H9 (cell line): ENCODE results near the gene ENG. TPM values are rescaled to one million over a fixed set of nuclear protein-coding genes. Genes with fewer than 3 reads are reported as not detected.

ENCODE experiments used
- DNase-seq: peaks from one replicate; pipeline ENCODE4 v3.0.0-alpha.2; 2017
- H2AFZ ChIP-seq: one replicate; pipeline ENCODE4 v1.6.1; 2013; ENCODE audit warnings: mild to moderate bottlenecking, low read length, control low read depth, moderate library complexity
- H2AK5ac ChIP-seq: 2 replicates; pipeline ENCODE4 v1.6.1; 2013; ENCODE audit warnings: low read length, control low read depth, mixed read lengths; ENCODE audit not compliant: insufficient read length
- H2BK120ac ChIP-seq: one replicate; pipeline ENCODE4 v1.6.1; 2013; ENCODE audit warnings: low read depth, mild to moderate bottlenecking, low read length, control low read depth, inconsistent platforms; ENCODE audit not compliant: poor library complexity, severe bottlenecking
- H2BK12ac ChIP-seq: 2 replicates; pipeline ENCODE4 v1.6.1; 2013; ENCODE audit warnings: low read length, control low read depth, mixed read lengths, low read depth; ENCODE audit not compliant: insufficient read length
- H2BK15ac ChIP-seq: 2 replicates; pipeline ENCODE4 v1.6.1; 2013; ENCODE audit warnings: low read depth, low read length, control low read depth
- H2BK20ac ChIP-seq: one replicate; pipeline ENCODE4 v1.6.1; 2013; ENCODE audit warnings: low read depth, mild to moderate bottlenecking, low read length, control low read depth, inconsistent platforms; ENCODE audit not compliant: poor library complexity, severe bottlenecking
- H2BK5ac ChIP-seq: 2 replicates; pipeline ENCODE4 v1.6.1; 2013; ENCODE audit warnings: low read length, control low read depth, mixed read lengths; ENCODE audit not compliant: insufficient read length
- H3K14ac ChIP-seq: 2 replicates; pipeline ENCODE4 v1.6.1; 2013; ENCODE audit warnings: low read length, control low read depth; ENCODE audit not compliant: insufficient read depth
- H3K18ac ChIP-seq: 2 replicates; pipeline ENCODE4 v1.6.1; 2013; ENCODE audit warnings: low read depth, mild to moderate bottlenecking, mixed read lengths, low read length, control low read depth; ENCODE audit not compliant: insufficient read length
- H3K23ac ChIP-seq: 2 replicates; pipeline ENCODE4 v1.6.1; 2013; ENCODE audit warnings: low read length, control low read depth, mixed read lengths, low read depth; ENCODE audit not compliant: insufficient read length
- H3K23me2 ChIP-seq: 2 replicates; pipeline ENCODE4 v1.6.1; 2013; ENCODE audit warnings: low read depth, mild to moderate bottlenecking, mixed read lengths, low read length, control low read depth; ENCODE audit not compliant: insufficient read length, poor library complexity, severe bottlenecking
- H3K27ac ChIP-seq: 2 replicates; pipeline ENCODE4 v1.5.1; 2013; ENCODE audit warnings: low read length, control low read depth, mixed read lengths, low read depth; ENCODE audit not compliant: insufficient read length
- H3K27me3 ChIP-seq: 2 replicates; pipeline ENCODE4 v1.6.1; 2013; ENCODE audit warnings: low read length, control low read depth, inconsistent platforms; ENCODE audit not compliant: insufficient read depth
- H3K4ac ChIP-seq: 2 replicates; pipeline ENCODE4 v1.6.1; 2013; ENCODE audit warnings: low read depth, mild to moderate bottlenecking, control low read depth, inconsistent platforms, low read length, moderate library complexity
- H3K4me1 ChIP-seq: 2 replicates; pipeline ENCODE4 v1.6.1; 2013; ENCODE audit warnings: low read length, control low read depth, inconsistent platforms; ENCODE audit not compliant: insufficient read depth
- H3K4me2 ChIP-seq: 2 replicates; pipeline ENCODE4 v1.6.1; 2013; ENCODE audit warnings: low read length, control low read depth, mixed read lengths; ENCODE audit not compliant: insufficient read length, insufficient read depth
- H3K56ac ChIP-seq: 2 replicates; pipeline ENCODE4 v1.6.1; 2013; ENCODE audit warnings: low read depth, mild to moderate bottlenecking, mixed read lengths, low read length, control low read depth; ENCODE audit not compliant: insufficient read length
- H3K79me1 ChIP-seq: 2 replicates; pipeline ENCODE4 v1.6.1; 2013; ENCODE audit warnings: low read depth, mild to moderate bottlenecking, moderate library complexity, low read length, control low read depth, inconsistent platforms; ENCODE audit not compliant: insufficient read depth, poor library complexity, severe bottlenecking
- H3K79me2 ChIP-seq: 2 replicates; pipeline ENCODE4 v1.6.1; 2013; ENCODE audit warnings: low read length, control low read depth, inconsistent platforms; ENCODE audit not compliant: insufficient read depth
- H3K9ac ChIP-seq: 2 replicates; pipeline ENCODE4 v1.6.1; 2013; ENCODE audit warnings: low read length, control low read depth, mixed read lengths; ENCODE audit not compliant: insufficient read length; ENCODE audit errors: extremely low read depth
- H3K9me3 ChIP-seq: one replicate; pipeline ENCODE4 v1.6.1; 2013; ENCODE audit warnings: low read depth, low read length, inconsistent platforms; ENCODE audit not compliant: control insufficient read depth
- H3T11ph ChIP-seq: one replicate; pipeline ENCODE4 v1.6.1; 2013; ENCODE audit warnings: mild to moderate bottlenecking, low read length, control low read depth, inconsistent platforms
- H4K20me1 ChIP-seq: one replicate; pipeline ENCODE4 v1.6.1; 2013; ENCODE audit not compliant: control insufficient read depth, insufficient read length, insufficient read depth
- H4K5ac ChIP-seq: 2 replicates; pipeline ENCODE4 v1.6.1; 2013; ENCODE audit warnings: low read depth, mild to moderate bottlenecking, mixed read lengths, low read length, control low read depth; ENCODE audit not compliant: insufficient read length
- H4K8ac ChIP-seq: replicated peaks from 2 replicates; pipeline ENCODE4 v1.6.1; 2013; ENCODE audit warnings: low read length, control low read depth, mixed read lengths, low read depth; ENCODE audit not compliant: insufficient read length
- H4K91ac ChIP-seq: 2 replicates; pipeline ENCODE4 v1.6.1; 2013; ENCODE audit warnings: low read depth, mild to moderate bottlenecking, moderate library complexity, mixed read lengths, low read length, control low read depth; ENCODE audit not compliant: insufficient read length
- H3K27ac Mint-ChIP-seq, 3 experiments: 2 replicates in 2 of 3; 3 replicates in 1 of 3; pipeline ENCODE4 v1.8.0; 2020 to 2021; ENCODE audit warnings: mixed read lengths in 3 of 3, mild to moderate bottlenecking in 1 of 3, moderate library complexity in 1 of 3
- H3K27me3 Mint-ChIP-seq: 2 replicates; pipeline ENCODE4 v1.8.0; 2021; ENCODE audit warnings: low read depth, mild to moderate bottlenecking, moderate library complexity, mixed read lengths
- H3K36me3 Mint-ChIP-seq, 3 experiments: 2 replicates in 2 of 3; 3 replicates in 1 of 3; pipeline ENCODE4 v1.8.0; 2020 to 2021; ENCODE audit warnings: low read depth in 3 of 3, mixed read lengths in 3 of 3; ENCODE audit not compliant: insufficient read depth in 1 of 3
- H3K4me1 Mint-ChIP-seq, 2 experiments: 2 replicates each; pipeline ENCODE4 v1.8.0; 2020; ENCODE audit warnings: mixed read lengths in 2 of 2
- H3K4me3 Mint-ChIP-seq, 2 experiments: 2 replicates in 1 of 2; 3 replicates in 1 of 2; pipeline ENCODE4 v1.8.0; 2020 to 2021; ENCODE audit warnings: mild to moderate bottlenecking in 2 of 2, mixed read lengths in 2 of 2, moderate library complexity in 1 of 2
- H3K9me3 Mint-ChIP-seq, 2 experiments: 2 replicates in 1 of 2; 3 replicates in 1 of 2; pipeline ENCODE4 v1.8.0; 2020; ENCODE audit warnings: mild to moderate bottlenecking in 2 of 2, mixed read lengths in 2 of 2, moderate library complexity in 1 of 2
- CTCF ChIP-seq: fragments of 200-600 bp; sonication (generic); conservative IDR thresholded peaks from 3 replicates; pipeline ENCODE4 v1.8.0; 2021; ENCODE audit warnings: antibody characterized with exemption, mild to moderate bottlenecking
- WGBS: extraction: QIAGEN DNeasy Blood & Tissue Kit; methylation state at CpG from one replicate; pipeline ENCODE4 v1.1.7; 2013; ENCODE audit warnings: missing lambda C conversion rate, low lambda C conversion rate, mixed read lengths; ENCODE audit not compliant: insufficient read length; ENCODE audit errors: extremely low coverage; 5-methylcytosine and 5-hydroxymethylcytosine counted together
- total RNA-seq: library from RNA; stranded (reverse); gene quantifications from 2 replicates; pipeline ENCODE4 v1.2.1, GENCODE V29; 2021

ENG gene
- total RNA-seq, 1 experiment from 2014 or later: 2.1 TPM

DNA sequence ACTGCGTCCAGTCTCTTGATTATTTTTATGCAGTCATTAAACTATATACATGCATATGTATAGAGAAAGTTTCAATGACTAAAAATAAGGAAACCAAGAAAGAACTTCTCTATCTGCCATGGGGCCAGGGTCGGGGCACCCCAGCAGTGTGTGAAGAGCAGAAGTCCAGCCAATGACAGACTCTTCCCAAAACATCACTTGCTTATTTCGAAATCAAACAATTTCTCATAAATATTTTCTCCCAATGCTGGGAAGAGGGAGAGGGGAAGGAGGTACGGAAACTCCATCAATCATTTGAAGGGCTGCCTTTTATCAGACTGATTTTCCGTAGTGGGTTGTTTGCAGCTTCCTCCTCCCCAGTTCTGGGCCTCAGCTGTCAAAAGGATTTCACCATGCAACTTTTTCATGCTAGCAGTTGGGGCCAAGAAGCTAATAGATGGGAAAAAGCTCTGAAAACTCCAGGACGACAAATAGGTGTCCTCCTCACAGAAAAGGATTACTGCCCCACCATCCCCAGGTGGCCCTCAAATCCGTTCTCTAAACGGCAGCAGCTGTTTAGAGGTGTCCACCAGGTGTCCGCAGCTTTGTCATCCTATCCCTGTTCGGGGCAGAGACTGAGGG, 52.4 kb downstream of the ENG start:
- Histone ChIP-seq H2AK5ac (no peak overlapping the region), H3T11ph (no peak overlapping the region), H3K14ac (peak overlapping the region; percentile 49; the same call in 1 of the 2 replicates), H2BK12ac (no peak overlapping the region), H2BK15ac (no peak overlapping the region), H4K8ac (no peak overlapping the region), H4K5ac (no peak overlapping the region), H3K79me2 (peaks cover 5% of the 10 kb centered on the region; the same call in 1 of the 2 replicates), H2AFZ (no peak overlapping the region), H3K23ac (no peak overlapping the region), H2BK20ac (no peak overlapping the region), H3K56ac (no peak overlapping the region), H3K79me1 (peaks cover 3% of the 10 kb centered on the region), H3K4ac (no peak overlapping the region), H3K4me1 (peaks cover 3% of the 10 kb centered on the region; the same call in 1 of the 2 replicates), H3K4me2 (peak overlapping the region; percentile 97), H3K9ac (no peak overlapping the region), H2BK5ac (no peak overlapping the region), H2BK120ac (no peak overlapping the region), H3K27ac (no peak overlapping the region), H3K27me3 (no peaks in the 10 kb centered on the region), H4K91ac (no peak overlapping the region), H3K18ac (peak overlapping the region; percentile 28), H3K9me3 (no peaks in the 10 kb centered on the region), H4K20me1 (no peaks in the 10 kb centered on the region), H3K23me2 (peaks cover 6% of the 10 kb centered on the region)
- peaks cover 8 to 15% of the 10 kb centered on the region in 2 experiments for H3K4me1 Mint-ChIP-seq
- TF ChIP-seq CTCF: peak; percentile 53; the same call in 2 of the 3 replicates
- no peaks in the 10 kb centered on the region for H3K9me3 Mint-ChIP-seq
- DNase-seq: no peak
- WGBS: no CpG with 5 or more reads among the region's 10 CpGs
- H3K36me3 Mint-ChIP-seq: peaks cover 10 to 12% (median 11%) of the 10 kb centered on the region in 3 experiments
- peak overlapping the region; percentile 77 to 97 for H3K4me3 Mint-ChIP-seq
- peak overlapping the region; percentile 72 to 97 (median 92); a peak in 6 of 7 replicates for H3K27ac Mint-ChIP-seq
- H3K27me3 Mint-ChIP-seq: peaks cover 4% of the 10 kb centered on the region; the same call in 1 of the 2 replicates
